ENCODE data around the gene ATP6V0D1.
"Not testable (repeated sequence)": the region's sequence is repeated elsewhere in the genome, so short reads cannot be mapped to it uniquely, and the experiment has no call there.

DNA sequence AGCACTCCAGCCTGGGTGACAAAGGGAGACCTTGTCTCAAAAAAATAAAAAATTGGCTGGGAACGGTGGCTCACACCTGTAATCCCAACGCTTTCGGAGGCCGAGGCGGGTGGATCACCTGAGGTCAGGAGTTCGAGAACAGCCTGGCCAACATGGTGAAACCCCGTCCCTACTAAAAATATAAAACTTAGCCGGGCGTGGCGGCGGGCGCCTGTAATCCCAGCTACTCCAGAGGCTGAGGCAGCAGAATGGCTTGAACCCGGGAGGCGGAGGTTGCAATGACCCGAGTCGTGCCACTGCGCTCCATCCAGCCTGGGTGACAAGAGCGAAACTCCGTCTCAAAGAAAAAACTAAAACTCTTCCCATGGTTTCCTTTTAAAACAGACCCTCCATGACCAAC lies 65.5 kb downstream of the ATP6V0D1 start:
- TF ChIP-seq SUZ12 (IDR thresholded peaks at IDR 0.05; ENCODE audit: extremely low read depth, insufficient read depth, insufficient read length); ZNF274 (IDR thresholded peaks at IDR 0.05; ENCODE audit: low read depth, low read length); YY1 (IDR thresholded peaks at IDR 0.05; ENCODE audit: insufficient read depth, insufficient read length): not testable (repeated sequence)

Measured in NT2/D1 (cell line).